GM12801 (cell line): Measurements from ENCODE around the gene SUCNR1.

Experiments
- TF ChIP-seq, protein P1 (sequence below): IDR thresholded peaks from one replicate; pipeline ENCODE4 v1.5.1; 2011; ENCODE audit warnings: control low read depth; ENCODE audit not compliant: insufficient read length; ENCODE audit errors: extremely low read depth

Gene SUCNR1

GRCh38 chr3:151901644-151902285 is 28.3 kb downstream of the SUCNR1 start:
- TF ChIP-seq, protein P1, sequence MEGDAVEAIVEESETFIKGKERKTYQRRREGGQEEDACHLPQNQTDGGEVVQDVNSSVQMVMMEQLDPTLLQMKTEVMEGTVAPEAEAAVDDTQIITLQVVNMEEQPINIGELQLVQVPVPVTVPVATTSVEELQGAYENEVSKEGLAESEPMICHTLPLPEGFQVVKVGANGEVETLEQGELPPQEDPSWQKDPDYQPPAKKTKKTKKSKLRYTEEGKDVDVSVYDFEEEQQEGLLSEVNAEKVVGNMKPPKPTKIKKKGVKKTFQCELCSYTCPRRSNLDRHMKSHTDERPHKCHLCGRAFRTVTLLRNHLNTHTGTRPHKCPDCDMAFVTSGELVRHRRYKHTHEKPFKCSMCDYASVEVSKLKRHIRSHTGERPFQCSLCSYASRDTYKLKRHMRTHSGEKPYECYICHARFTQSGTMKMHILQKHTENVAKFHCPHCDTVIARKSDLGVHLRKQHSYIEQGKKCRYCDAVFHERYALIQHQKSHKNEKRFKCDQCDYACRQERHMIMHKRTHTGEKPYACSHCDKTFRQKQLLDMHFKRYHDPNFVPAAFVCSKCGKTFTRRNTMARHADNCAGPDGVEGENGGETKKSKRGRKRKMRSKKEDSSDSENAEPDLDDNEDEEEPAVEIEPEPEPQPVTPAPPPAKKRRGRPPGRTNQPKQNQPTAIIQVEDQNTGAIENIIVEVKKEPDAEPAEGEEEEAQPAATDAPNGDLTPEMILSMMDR = no peak

GRCh38 chr3:151903501-151903991 is 30.1 kb downstream of the SUCNR1 start:
- TF ChIP-seq, protein P1 = no peak

DNA sequence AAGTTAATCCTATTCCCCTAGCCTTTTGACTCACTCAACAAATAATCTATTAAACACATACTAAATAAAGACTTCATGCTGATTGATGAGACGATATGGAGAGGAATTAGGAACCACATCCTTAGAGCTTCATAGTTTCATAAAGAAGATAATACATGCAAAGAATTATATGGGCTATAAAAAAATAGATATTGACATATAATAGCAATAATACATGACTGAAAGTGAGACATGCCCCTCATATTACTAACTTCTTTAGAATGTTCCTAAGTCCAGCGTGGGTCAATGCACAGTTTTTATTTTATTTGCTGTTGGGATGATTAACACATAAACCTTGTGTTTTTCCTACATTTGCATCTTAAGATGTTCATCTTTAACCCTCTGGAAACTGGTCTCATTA is 32.2 kb downstream of the SUCNR1 start:
- TF ChIP-seq, protein P1 = no peak

DNA sequence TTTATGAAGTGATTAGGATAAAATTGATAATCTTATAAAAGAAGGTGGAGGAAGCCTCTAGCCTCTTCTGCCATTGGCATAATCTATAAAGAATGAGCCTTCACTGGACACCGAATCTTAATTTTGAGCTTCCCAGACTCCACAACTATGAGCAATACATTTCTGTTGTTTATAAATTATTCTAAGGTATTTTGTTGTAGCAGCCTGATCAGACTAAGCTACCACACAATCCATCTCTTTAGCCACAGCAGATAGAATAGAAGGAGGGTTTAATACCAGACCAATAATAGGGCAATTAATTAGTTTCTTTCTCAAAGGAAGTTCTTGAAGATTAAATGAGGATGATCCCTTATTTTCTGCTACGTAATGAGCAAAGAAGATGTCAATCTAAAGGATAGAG is 33.3 kb downstream of the SUCNR1 start:
- TF ChIP-seq, protein P1 = no peak

- TF ChIP-seq, protein P1 = no peak
Observed at GRCh38 chr3:151908399-151908798, 35.0 kb downstream of the SUCNR1 start.

- TF ChIP-seq, protein P1 = no peak
Observed at GRCh38 chr3:151909681-151910405, 36.4 kb downstream of the SUCNR1 start.

DNA sequence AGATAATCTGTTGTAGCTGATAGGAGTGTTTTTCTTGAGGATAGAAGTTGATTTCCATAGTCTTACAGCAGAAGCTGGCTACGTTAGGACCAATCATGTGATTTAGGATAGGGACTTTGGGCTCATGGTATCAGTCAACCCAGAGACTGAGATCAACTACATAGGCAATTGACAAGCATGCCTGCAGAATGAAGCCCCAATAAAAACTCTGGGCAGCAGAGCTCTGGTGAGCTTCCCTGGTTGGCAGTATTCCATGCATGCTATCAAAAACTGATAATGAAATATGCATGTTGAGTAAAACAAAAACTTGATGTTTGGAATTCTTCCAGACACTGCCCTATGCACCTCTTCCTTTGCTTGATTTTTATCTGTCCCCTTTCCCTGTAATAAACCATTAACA is 38.0 kb downstream of the SUCNR1 start:
- TF ChIP-seq, protein P1 = no peak
